GM12892 (cell line): ENCODE measurements around the gene BLOC1S1.

Experiments used
- DNase-seq: peaks from one replicate; pipeline ENCODE4 v3.0.0; 2011; ENCODE audit not compliant: insufficient read length
- FAIRE-seq: peaks from 2 replicates; lab custom pipeline; 2011; peaks lifted over from hg19 to GRCh38; lab: Jason Lieb, UNC
- POLR2A ChIP-seq: IDR thresholded peaks from 2 replicates; pipeline ENCODE4 v1.6.1; 2011; ENCODE audit warnings: low read depth, low read length, control low read depth
- POLR2AphosphoS5 ChIP-seq: IDR thresholded peaks from 2 replicates; pipeline ENCODE4 v1.6.1; 2011; ENCODE audit warnings: low read depth, low read length, control low read depth
- TAF1 ChIP-seq: IDR thresholded peaks from 2 replicates; pipeline ENCODE4 v1.6.1; 2011; ENCODE audit warnings: low read depth, mild to moderate bottlenecking, control low read depth, low read length, borderline replicate concordance

BLOC1S1 gene

GRCh38 chr12:55685671-55686070 is 30.2 kb upstream of the BLOC1S1 start:
- DNase-seq = no peak
- TF ChIP-seq POLR2AphosphoS5 = no peak
- no peak for FAIRE-seq

GRCh38 chr12:55686366-55687010 is 29.4 kb upstream of the BLOC1S1 start:
- DNase-seq (no peak), FAIRE-seq (no peak)
- TF ChIP-seq TAF1 = no peak
- no peak for TF ChIP-seq POLR2AphosphoS5
- no peak for TF ChIP-seq POLR2A

- TF ChIP-seq POLR2A = no peak
- no peak for TF ChIP-seq TAF1
- no peak for TF ChIP-seq POLR2AphosphoS5
- FAIRE-seq (no peak), DNase-seq (no peak)
These were observed 28.1 kb upstream of the BLOC1S1 start for GRCh38 chr12:55687746-55688145.

- FAIRE-seq (no peak), DNase-seq (no peak)
- TF ChIP-seq POLR2AphosphoS5 (no peak), POLR2A (no peak), TAF1 (no peak)
These were observed 26.9 kb upstream of the BLOC1S1 start for GRCh38 chr12:55688716-55689655.

- FAIRE-seq = no peak
- DNase-seq = no peak
- TF ChIP-seq POLR2A = no peak
- TF ChIP-seq POLR2AphosphoS5 = no peak
- TF ChIP-seq TAF1 = no peak
These were observed 23.1 kb upstream of the BLOC1S1 start for GRCh38 chr12:55692631-55693322.

GRCh38 chr12:55693323-55694187 is 22.3 kb upstream of the BLOC1S1 start:
- DNase-seq (no peak), FAIRE-seq (no peak)
- TF ChIP-seq POLR2AphosphoS5 = no peak
- TF ChIP-seq TAF1 = no peak
- no peak for TF ChIP-seq POLR2A

GRCh38 chr12:55694188-55694515 is 21.7 kb upstream of the BLOC1S1 start:
- TF ChIP-seq POLR2AphosphoS5 (no peak), TAF1 (no peak), POLR2A (no peak)
- DNase-seq (no peak), FAIRE-seq (no peak)

GRCh38 chr12:55694651-55695050 is 21.2 kb upstream of the BLOC1S1 start:
- no peak for DNase-seq
- FAIRE-seq = no peak
- no peak for TF ChIP-seq TAF1
- no peak for TF ChIP-seq POLR2A
- no peak for TF ChIP-seq POLR2AphosphoS5

- FAIRE-seq (no peak), DNase-seq (no peak)
- TF ChIP-seq POLR2AphosphoS5 (no peak), TAF1 (no peak), POLR2A (no peak)
These were observed 20.5 kb upstream of the BLOC1S1 start for GRCh38 chr12:55695349-55695748.

GRCh38 chr12:55696141-55696540 is 19.7 kb upstream of the BLOC1S1 start:
- no peak for TF ChIP-seq POLR2AphosphoS5
- TF ChIP-seq POLR2A = no peak
- TF ChIP-seq TAF1 = no peak
- no peak for FAIRE-seq
- no peak for DNase-seq

GRCh38 chr12:55696796-55697462 is 18.9 kb upstream of the BLOC1S1 start:
- no peak for TF ChIP-seq POLR2AphosphoS5
- no peak for TF ChIP-seq POLR2A
- TF ChIP-seq TAF1 = no peak
- FAIRE-seq (no peak), DNase-seq (peak; percentile 5)
